Cardiac muscle cell (in vitro differentiated cells and primary cell): Measurements from ENCODE around the gene CDH3. TPM values are rescaled to one million over a fixed set of nuclear protein-coding genes. Genes with fewer than 3 reads are reported as not detected.

ENCODE experiments used
- DNase-seq, 2 donors: peaks; one replicate each; pipeline versions ENCODE4 v3.0.0 to v3.0.0-alpha.2; 2010 to 2017; ENCODE audit warnings: low read depth in 1 of 2, low spot score in 1 of 2
- H3K27ac ChIP-seq: fragments of 200-600 bp; sonication (generic); 2 replicates; pipeline ENCODE4 v1.5.1; 2016
- H3K27me3 ChIP-seq: fragments of 200-600 bp; sonication (generic); 2 replicates; pipeline ENCODE4 v1.6.0; 2016; ENCODE audit warnings: control low read depth
- H3K36me3 ChIP-seq: fragments of 200-600 bp; sonication (generic); 2 replicates; pipeline ENCODE4 v1.5.1; 2016; ENCODE audit warnings: control low read depth
- H3K4me1 ChIP-seq: fragments of 200-600 bp; sonication (generic); 2 replicates; pipeline ENCODE4 v1.8.1; 2017; ENCODE audit warnings: low read depth, mild to moderate bottlenecking, mixed run types
- H3K4me3 ChIP-seq: fragments of 200-600 bp; sonication (generic); 2 replicates; pipeline ENCODE4 v1.5.1; 2016; ENCODE audit warnings: mild to moderate bottlenecking
- H3K9me3 ChIP-seq: fragments of 200-600 bp; sonication (generic); 2 replicates; pipeline ENCODE4 v1.5.1; 2017; ENCODE audit warnings: low read depth, mild to moderate bottlenecking, control low read depth
- polyA plus RNA-seq: library from polyadenylated mRNA; unstranded; fragments of >200 nt; fragmentation: Nextera tagmentation; extraction: Ambion mirVana; gene quantifications from 2 replicates; pipeline ENCODE4 v1.2.1, GENCODE V29; 2016
- total RNA-seq: library from RNA; depleted of rRNA; stranded (reverse); fragments of >200 nt; gene quantifications from 2 replicates; pipeline ENCODE4 v1.2.3, GENCODE V29; 2016
- TF ChIP-seq, protein P1 (sequence below): IDR thresholded peaks from 2 replicates; pipeline ENCODE4 v1.5.1; 2012; ENCODE audit warnings: low read depth, mild to moderate bottlenecking, low read length

Gene CDH3
- total and polyA plus RNA-seq, 2 experiments from 2014 or later = 115 to 342 TPM

DNA sequence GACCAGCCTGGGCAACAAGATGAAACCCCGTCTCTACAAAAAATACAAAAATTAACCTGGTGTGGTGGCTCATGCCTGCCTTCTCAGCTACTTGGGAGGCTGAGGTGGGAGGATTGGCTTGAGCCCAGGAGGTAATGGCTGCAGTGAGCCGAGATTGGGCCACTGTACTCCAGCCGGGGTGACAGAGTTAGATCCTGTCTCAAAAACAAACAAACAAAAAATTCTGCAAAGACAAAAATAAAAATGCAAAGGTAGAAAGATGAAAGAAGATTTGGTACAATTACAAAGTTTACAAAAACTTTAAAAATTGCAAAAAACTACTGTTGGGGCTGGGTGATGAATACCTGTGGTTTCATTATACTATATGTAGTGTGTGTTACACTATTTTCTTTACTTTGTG lies 86.5 kb downstream of the CDH3 start:
- H3K36me3 ChIP-seq = no peaks in the 10 kb centered on the region
- no peaks in the 10 kb centered on the region for H3K4me1 ChIP-seq
- peaks cover 5% of the 10 kb centered on the region for H3K27me3 ChIP-seq
- no peak for DNase-seq
- H3K4me3 ChIP-seq = no peak overlapping the region
- no peaks in the 10 kb centered on the region for H3K9me3 ChIP-seq
- no peak overlapping the region for H3K27ac ChIP-seq
- TF ChIP-seq, protein P1, sequence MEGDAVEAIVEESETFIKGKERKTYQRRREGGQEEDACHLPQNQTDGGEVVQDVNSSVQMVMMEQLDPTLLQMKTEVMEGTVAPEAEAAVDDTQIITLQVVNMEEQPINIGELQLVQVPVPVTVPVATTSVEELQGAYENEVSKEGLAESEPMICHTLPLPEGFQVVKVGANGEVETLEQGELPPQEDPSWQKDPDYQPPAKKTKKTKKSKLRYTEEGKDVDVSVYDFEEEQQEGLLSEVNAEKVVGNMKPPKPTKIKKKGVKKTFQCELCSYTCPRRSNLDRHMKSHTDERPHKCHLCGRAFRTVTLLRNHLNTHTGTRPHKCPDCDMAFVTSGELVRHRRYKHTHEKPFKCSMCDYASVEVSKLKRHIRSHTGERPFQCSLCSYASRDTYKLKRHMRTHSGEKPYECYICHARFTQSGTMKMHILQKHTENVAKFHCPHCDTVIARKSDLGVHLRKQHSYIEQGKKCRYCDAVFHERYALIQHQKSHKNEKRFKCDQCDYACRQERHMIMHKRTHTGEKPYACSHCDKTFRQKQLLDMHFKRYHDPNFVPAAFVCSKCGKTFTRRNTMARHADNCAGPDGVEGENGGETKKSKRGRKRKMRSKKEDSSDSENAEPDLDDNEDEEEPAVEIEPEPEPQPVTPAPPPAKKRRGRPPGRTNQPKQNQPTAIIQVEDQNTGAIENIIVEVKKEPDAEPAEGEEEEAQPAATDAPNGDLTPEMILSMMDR = no peak

DNA sequence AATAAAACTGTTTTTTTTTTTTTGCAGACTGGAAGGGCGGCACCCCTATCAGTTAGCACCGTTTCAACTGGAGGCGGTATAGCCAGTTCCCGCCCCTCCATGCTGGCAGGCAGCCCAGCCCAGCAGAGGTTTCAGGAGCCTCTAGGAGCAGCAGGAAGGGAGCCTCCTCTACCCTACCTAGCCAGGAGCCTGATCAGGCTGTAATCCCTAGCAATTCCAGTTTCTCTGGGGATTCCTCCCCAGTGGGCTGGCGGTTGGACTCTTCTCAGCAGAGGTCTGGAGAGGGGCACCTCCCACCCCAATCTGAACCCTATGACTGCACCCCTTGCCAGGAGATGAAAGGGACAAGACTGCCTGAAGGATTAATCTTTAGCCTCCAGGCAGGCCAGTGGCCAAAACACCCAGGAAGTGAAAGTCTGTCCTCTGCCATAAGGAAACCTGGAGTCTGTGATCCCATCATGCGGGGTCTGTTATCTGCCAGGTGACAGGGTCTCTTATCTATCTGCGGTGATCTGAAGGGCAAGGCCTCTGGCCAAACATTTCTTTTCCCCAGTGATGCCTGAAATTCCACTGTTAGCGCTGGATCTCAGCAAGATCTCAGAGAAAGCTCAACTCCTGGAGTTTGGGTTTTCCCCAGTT lies 87.1 kb downstream of the CDH3 start:
- Histone ChIP-seq H3K27me3 (peaks cover 10% of the 10 kb centered on the region), H3K4me3 (no peak overlapping the region), H3K9me3 (no peaks in the 10 kb centered on the region), H3K27ac (no peak overlapping the region), H3K4me1 (no peaks in the 10 kb centered on the region), H3K36me3 (no peaks in the 10 kb centered on the region)
- TF ChIP-seq, protein P1 = no peak
- DNase-seq = peak; percentile 29 to 48

- H3K27ac ChIP-seq = no peak overlapping the region
These were observed 87.8 kb downstream of the CDH3 start for GRCh38 chr16:68732741-68733399.

DNA sequence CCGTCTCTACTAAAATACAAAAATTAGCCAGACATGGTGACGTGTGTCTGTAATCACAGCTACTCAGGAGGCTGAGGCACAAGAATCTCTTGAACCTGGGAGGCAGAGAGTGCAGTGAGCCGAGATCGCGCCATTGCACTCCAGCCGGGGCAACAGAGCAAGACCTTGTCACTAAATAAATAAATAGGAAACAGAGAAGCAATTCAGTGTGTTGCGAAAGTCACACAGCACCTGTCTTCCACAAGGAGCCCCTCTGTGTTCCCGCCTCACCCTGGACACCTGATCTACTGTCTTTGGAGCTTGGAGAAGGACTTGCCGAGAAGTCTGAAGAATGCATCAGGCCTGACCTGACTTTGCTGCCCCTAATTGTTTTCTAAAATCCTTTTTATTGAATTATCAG lies 88.5 kb downstream of the CDH3 start:
- no peaks in the 10 kb centered on the region for H3K4me1 ChIP-seq
- TF ChIP-seq, protein P1 = no peak
- DNase-seq = no peak
- H3K27ac ChIP-seq = no peak overlapping the region
- H3K36me3 ChIP-seq = no peaks in the 10 kb centered on the region
- peaks cover 24% of the 10 kb centered on the region for H3K27me3 ChIP-seq
- no peak overlapping the region for H3K4me3 ChIP-seq
- H3K9me3 ChIP-seq = no peaks in the 10 kb centered on the region

More at GRCh38 chr16:68732741-68733399, 87.8 kb downstream of the CDH3 start:
- H3K9me3 ChIP-seq = no peaks in the 10 kb centered on the region
- DNase-seq = no peak
- no peak overlapping the region for H3K4me3 ChIP-seq
- no peaks in the 10 kb centered on the region for H3K36me3 ChIP-seq
- H3K4me1 ChIP-seq = no peaks in the 10 kb centered on the region
- TF ChIP-seq, protein P1 = no peak
- peaks cover 17% of the 10 kb centered on the region for H3K27me3 ChIP-seq

DNA sequence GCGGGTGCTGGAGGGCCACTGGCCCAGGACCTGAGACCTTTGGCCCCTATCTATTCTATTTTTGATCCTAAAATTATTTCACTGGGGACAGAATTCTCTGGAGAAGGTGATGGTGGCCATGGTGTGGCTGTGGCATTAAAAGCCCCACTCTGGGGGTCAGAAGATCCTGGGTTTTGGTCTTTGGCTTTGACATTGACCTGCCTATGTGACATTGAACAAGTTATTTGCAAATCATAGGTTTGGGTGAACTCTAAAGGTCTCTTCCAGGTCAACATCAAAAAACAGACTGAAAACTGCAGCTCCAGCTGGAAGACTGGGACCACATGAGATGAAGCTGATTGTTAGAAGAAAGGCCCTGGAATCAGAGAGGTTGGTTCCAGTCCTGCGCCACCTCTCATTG lies 89.7 kb downstream of the CDH3 start:
- Histone ChIP-seq H3K4me3 (no peak overlapping the region), H3K4me1 (no peaks in the 10 kb centered on the region), H3K9me3 (no peaks in the 10 kb centered on the region), H3K27me3 (peaks cover 25% of the 10 kb centered on the region), H3K27ac (no peak overlapping the region), H3K36me3 (no peaks in the 10 kb centered on the region)
- DNase-seq = no peak
- TF ChIP-seq, protein P1 = no peak
